Prostate gland (tissue), 2 donors: Measurements from ENCODE around the gene SSTR5. TPM values are rescaled to one million over a fixed set of nuclear protein-coding genes. Genes with fewer than 3 reads are reported as not detected.

Experiments
- DNase-seq: peaks from one replicate; pipeline ENCODE4 v3.0.0-alpha.2; 2019; ENCODE audit warnings: low spot score
- H3K27ac ChIP-seq, 2 donors: fragments of 200-600 bp; sonication (generic); 2 replicates each; pipeline ENCODE4 v1.5.1; 2017 to 2019
- H3K27me3 ChIP-seq: fragments of 200-600 bp; sonication (generic); replicated peaks from 2 replicates; pipeline ENCODE4 v1.5.1; 2019; ENCODE audit not compliant: insufficient read depth
- H3K36me3 ChIP-seq, 2 donors: fragments of 200-600 bp; sonication (generic); 1 replicate in 1 of 2; 2 replicates in 1 of 2; pipeline versions ENCODE4 v1.5.1 to v1.8.1; 2017 to 2019
- H3K4me1 ChIP-seq: fragments of 200-600 bp; sonication (generic); replicated peaks from 2 replicates; pipeline ENCODE4 v1.5.1; 2019
- H3K4me3 ChIP-seq, 2 donors: fragments of 200-600 bp; sonication (generic); 2 replicates each; pipeline ENCODE4 v1.5.1; 2017 to 2019
- H3K9me3 ChIP-seq: fragments of 200-600 bp; sonication (generic); 2 replicates; pipeline ENCODE4 v1.5.1; 2017
- CTCF ChIP-seq, 4 experiments: fragments of 200-600 bp in 2 of 4; fragments of 450-650 bp in 2 of 4; sonication (generic) in 2 of 4; IDR thresholded peaks; 1 replicate in 3 of 4; 2 replicates in 1 of 4; pipeline ENCODE4 v1.5.1; 2016 to 2019; ENCODE audit warnings: antibody characterized with exemption in 4 of 4, mild to moderate bottlenecking in 2 of 4, moderate library complexity in 2 of 4
- POLR2A ChIP-seq: fragments of 450-650 bp; IDR thresholded peaks from one replicate; pipeline ENCODE4 v1.6.1; 2016; ENCODE audit warnings: antibody characterized with exemption, mild to moderate bottlenecking
- POLR2AphosphoS5 ChIP-seq: sonication (generic); formaldehyde crosslinking; IDR thresholded peaks from one replicate; pipeline ENCODE4 v1.6.1; 2017; ENCODE audit warnings: antibody characterized with exemption
- WGBS: methylation state at CpG from one replicate; pipeline ENCODE4 v1.1.5; 2018; 5-methylcytosine and 5-hydroxymethylcytosine counted together
- intact Hi-C: fragments of 100-400 bp; cut with DNase I; formaldehyde crosslinking; loops from one replicate; pipeline ENCODE4 v1.14.2; 2022
- total RNA-seq, 2 donors: library from RNA; depleted of rRNA; stranded (reverse); fragments of >200 nt; gene quantifications; one replicate each; pipeline ENCODE4 v1.1.0, GENCODE V29; 2016

Gene SSTR5
- total RNA-seq, 2 donors from 2014 or later: 1.1 to 1.8 TPM

DNA sequence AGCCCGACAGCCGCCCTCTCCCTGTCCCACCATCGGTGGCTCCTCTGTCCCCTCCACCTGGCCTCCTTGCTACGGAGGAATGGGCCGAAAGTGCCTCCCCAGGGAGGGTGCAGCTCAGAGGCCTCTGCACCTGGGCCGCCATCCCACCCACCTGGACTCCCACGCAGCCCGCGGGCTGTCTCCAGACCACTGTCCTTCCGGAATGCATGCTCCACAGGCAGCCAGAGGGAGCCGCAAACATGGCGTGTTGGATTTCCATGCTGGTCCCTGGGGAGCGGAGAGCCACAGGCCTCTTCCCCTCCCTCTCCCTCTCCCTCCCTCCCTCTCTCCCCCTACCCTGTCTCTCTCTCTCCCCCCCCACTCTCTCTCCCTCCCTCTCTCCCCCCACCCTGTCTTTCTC is 3.0 kb downstream of the SSTR5 start:
- intact Hi-C loops: no loop called here
- H3K27ac ChIP-seq: no peak overlapping the region
- H3K27me3 ChIP-seq: peaks cover 26% of the 10 kb centered on the region
- 80% methylated on average over 13 of the region's 13 CpGs for WGBS
- H3K9me3 ChIP-seq: no peaks in the 10 kb centered on the region
- no peak for DNase-seq
- no peaks in the 10 kb centered on the region for H3K36me3 ChIP-seq
- no peak overlapping the region for H3K4me3 ChIP-seq
- no peak for TF ChIP-seq POLR2AphosphoS5
- no peak for TF ChIP-seq CTCF (IDR thresholded peaks at IDR 0.05)
- TF ChIP-seq POLR2A: no peak
- H3K4me1 ChIP-seq: peaks cover 9% of the 10 kb centered on the region

DNA sequence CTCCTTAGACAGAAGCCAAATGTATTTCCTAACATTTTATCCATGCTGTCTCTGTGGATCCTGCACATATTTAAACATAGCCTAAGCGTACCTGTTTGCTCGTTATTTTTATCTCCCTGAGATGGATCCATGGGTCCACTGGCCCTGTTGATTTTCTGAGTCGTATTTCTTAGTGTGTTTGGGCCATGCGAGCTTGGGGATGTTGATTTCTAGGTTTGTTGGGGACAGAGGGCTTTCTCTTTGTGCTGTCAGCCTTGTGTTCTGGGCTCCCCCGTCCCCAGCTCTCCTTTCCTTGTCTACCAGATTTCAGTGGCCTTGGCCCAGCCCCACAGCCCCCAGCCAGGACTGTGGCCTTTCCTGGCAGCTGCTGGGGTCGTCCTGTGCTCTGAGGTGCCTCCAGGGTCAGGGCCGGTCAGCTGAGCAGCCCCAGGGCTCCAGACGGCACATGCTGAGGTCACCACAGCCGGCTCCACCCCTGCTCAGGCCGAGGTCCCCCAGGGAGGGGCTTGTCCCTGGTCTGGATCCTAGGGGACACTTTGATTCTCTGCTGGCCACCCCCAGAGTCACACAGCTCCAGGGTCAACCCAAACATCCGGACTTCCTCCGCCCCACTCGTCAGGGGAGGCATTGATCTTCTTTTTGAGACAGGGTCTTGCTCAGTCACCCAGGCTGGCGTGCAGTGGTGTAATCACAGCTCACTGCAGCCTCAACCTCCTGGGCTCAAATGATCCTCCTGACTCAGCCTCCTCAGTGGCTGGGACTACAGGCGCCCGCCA is 4.4 kb downstream of the SSTR5 start:
- 66% methylated on average over 16 of the region's 16 CpGs for WGBS
- DNase-seq: no peak
- intact Hi-C loops: no loop called here
- Histone ChIP-seq H3K36me3 (no peaks in the 10 kb centered on the region), H3K4me1 (peaks cover 17% of the 10 kb centered on the region), H3K9me3 (no peaks in the 10 kb centered on the region), H3K27ac (no peak overlapping the region), H3K4me3 (no peak overlapping the region), H3K27me3 (peaks cover 15% of the 10 kb centered on the region)
- TF ChIP-seq CTCF (IDR thresholded peaks at IDR 0.05) (no peak), POLR2AphosphoS5 (no peak)

DNA sequence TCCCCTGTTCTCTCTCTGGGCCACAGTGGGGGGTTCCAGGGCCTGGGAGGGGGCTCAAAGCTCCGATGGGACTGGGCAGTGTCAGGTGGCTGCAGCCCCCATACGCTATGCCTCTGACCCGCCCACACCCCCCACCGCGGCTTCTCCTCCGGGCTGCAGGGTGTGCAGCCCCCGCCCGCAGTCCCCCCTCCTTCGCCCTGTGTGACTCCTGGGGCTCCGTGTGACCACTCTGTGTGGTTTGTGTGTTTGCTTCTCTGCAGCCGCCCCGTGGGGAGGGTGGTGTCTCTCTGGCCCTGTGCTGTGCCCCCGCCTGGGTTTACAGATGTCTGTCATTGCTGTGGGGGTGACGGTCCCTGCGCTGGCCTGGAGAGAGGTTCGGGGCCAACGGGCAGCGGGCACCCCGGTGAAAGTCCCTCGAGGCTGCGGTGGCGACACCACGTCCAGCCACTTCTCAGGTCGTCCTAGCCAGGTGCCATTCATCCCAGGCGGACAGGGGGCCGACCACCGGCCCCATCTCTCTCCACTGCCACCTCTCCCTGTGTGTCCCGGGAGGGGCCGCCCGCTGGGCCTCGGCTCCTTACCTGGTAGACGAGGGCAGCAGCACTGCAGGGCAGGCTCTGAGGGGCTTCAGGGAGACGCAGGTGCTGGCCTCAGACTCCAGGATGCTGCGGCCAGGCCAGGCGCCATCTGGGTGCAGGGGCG is 5.5 kb downstream of the SSTR5 start:
- no peaks in the 10 kb centered on the region for H3K36me3 ChIP-seq
- H3K9me3 ChIP-seq: no peaks in the 10 kb centered on the region
- no peak for DNase-seq
- no peak for TF ChIP-seq CTCF (IDR thresholded peaks at IDR 0.05)
- TF ChIP-seq POLR2A: no peak
- no peak for TF ChIP-seq POLR2AphosphoS5
- peaks cover 17% of the 10 kb centered on the region for H3K4me1 ChIP-seq
- intact Hi-C loops: no loop called here
- H3K27me3 ChIP-seq: peaks cover 6% of the 10 kb centered on the region
- peak overlapping the region in 1 of 2 donors; percentile 17 for H3K4me3 ChIP-seq
- peak overlapping the region in 1 of 2 donors; percentile 66 for H3K27ac ChIP-seq
- 54% methylated on average over 36 of the region's 36 CpGs for WGBS

DNA sequence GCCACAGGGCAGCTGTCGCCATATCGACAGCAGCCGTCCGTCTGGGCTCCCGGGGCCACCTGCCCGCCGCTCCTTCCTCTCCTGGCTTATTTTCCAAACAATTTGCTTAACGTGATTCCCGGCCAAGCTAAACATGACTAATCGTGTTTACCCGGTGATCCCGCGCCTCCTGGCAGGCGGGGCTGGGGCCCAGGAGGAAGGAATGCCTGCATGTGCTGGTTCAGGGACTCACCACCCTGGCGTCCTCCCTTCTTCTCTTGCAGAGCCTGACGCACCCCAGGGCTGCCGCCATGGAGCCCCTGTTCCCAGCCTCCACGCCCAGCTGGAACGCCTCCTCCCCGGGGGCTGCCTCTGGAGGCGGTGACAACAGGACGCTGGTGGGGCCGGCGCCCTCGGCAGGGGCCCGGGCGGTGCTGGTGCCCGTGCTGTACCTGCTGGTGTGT is 6.1 kb downstream of the SSTR5 start:
- H3K9me3 ChIP-seq: no peaks in the 10 kb centered on the region
- peaks cover 4% of the 10 kb centered on the region for H3K27me3 ChIP-seq
- TF ChIP-seq POLR2A (peak; percentile 54), CTCF (IDR thresholded peaks at IDR 0.05) (peak in 1 of 4 experiments; percentile 19), POLR2AphosphoS5 (peak; percentile 98)
- DNase-seq: peak; percentile 91
- WGBS: 16% methylated on average over 27 of the region's 28 CpGs
- no peaks in the 10 kb centered on the region for H3K36me3 ChIP-seq
- peak overlapping the region; percentile 59 to 66 for H3K27ac ChIP-seq
- intact Hi-C loops: no loop called here
- peak overlapping the region in 1 of 2 donors; percentile 17 for H3K4me3 ChIP-seq
- H3K4me1 ChIP-seq: peaks cover 17% of the 10 kb centered on the region
